HepG2 (cell line): Measurements from ENCODE around the gene RNGTT.
"Not testable (repeated sequence)": the region's sequence is repeated elsewhere in the genome, so short reads cannot be mapped to it uniquely, and the experiment has no call there.

Experiments
- E2F2 ChIP-seq: sonication (generic); formaldehyde crosslinking; IDR thresholded peaks from 2 replicates; pipeline ENCODE4 v1.4.0; 2020; ENCODE audit warnings: missing genetic modification reagents, borderline replicate concordance
- NPAS2 ChIP-seq: sonication (generic); formaldehyde crosslinking; IDR thresholded peaks from 2 replicates; pipeline ENCODE4 v1.8.0; 2022; ENCODE audit warnings: mild to moderate bottlenecking, missing genetic modification reagents, borderline replicate concordance

- not testable (repeated sequence) for TF ChIP-seq E2F2; NPAS2 (CRISPR knock-in tag)
Measured at GRCh38 chr6:88726409-88726808, 237.0 kb downstream of the RNGTT start.
